Type B pancreatic cell (in vitro differentiated cells): ENCODE measurements around the gene SQSTM1. TPM values are rescaled to one million over a fixed set of nuclear protein-coding genes. Genes with fewer than 3 reads are reported as not detected.

ENCODE experiments used
- DNase-seq: peaks from one replicate; pipeline ENCODE4 v3.0.0; 2021; ENCODE audit warnings: mixed read lengths; ENCODE audit not compliant: unreplicated experiment; ENCODE audit errors: extremely low spot score
- H3K27ac Mint-ChIP-seq: 2 replicates; pipeline ENCODE4 v1.8.0; 2021; ENCODE audit warnings: mild to moderate bottlenecking, mixed read lengths
- H3K27me3 Mint-ChIP-seq: 2 replicates; pipeline ENCODE4 v1.8.0; 2021; ENCODE audit warnings: mixed read lengths
- H3K36me3 Mint-ChIP-seq: 2 replicates; pipeline ENCODE4 v1.8.0; 2021; ENCODE audit warnings: mixed read lengths
- H3K4me1 Mint-ChIP-seq: one replicate; pipeline ENCODE4 v1.8.0; 2021; ENCODE audit warnings: mixed read lengths; ENCODE audit not compliant: unreplicated experiment
- H3K4me3 Mint-ChIP-seq: 2 replicates; pipeline ENCODE4 v1.8.0; 2021; ENCODE audit warnings: mild to moderate bottlenecking, mixed read lengths
- H3K9me3 Mint-ChIP-seq: 2 replicates; pipeline ENCODE4 v1.8.0; 2021; ENCODE audit warnings: mixed read lengths
- CTCF ChIP-seq: fragments of 200-600 bp; sonication (generic); conservative IDR thresholded peaks from 2 replicates; pipeline ENCODE4 v1.5.0; 2021; ENCODE audit warnings: antibody characterized with exemption, mild to moderate bottlenecking
- total RNA-seq: library from RNA; stranded (reverse); gene quantifications from 2 replicates; pipeline ENCODE4 v1.2.1, GENCODE V29; 2021; ENCODE audit warnings: low replicate concordance

Gene SQSTM1
- total RNA-seq, 1 donor from 2014 or later, result 133 TPM

GRCh38 chr5:179875741-179876609 is 55.3 kb downstream of the SQSTM1 start:
- Mint-ChIP-seq H3K27ac (no peak overlapping the region), H3K36me3 (peaks cover 9% of the 10 kb centered on the region), H3K27me3 (no peaks in the 10 kb centered on the region), H3K4me3 (no peak overlapping the region), H3K4me1 (no peaks in the 10 kb centered on the region), H3K9me3 (no peaks in the 10 kb centered on the region)
- no peak for DNase-seq
- no peak for TF ChIP-seq CTCF

- Mint-ChIP-seq H3K27me3 (no peaks in the 10 kb centered on the region), H3K9me3 (no peaks in the 10 kb centered on the region), H3K27ac (no peak overlapping the region), H3K36me3 (peaks cover 14% of the 10 kb centered on the region), H3K4me1 (no peaks in the 10 kb centered on the region), H3K4me3 (no peak overlapping the region)
- TF ChIP-seq CTCF, result no peak
- DNase-seq, result no peak
These were observed 55.9 kb downstream of the SQSTM1 start for GRCh38 chr5:179876610-179876952.

GRCh38 chr5:179878222-179879002 is 57.7 kb downstream of the SQSTM1 start:
- no peak for TF ChIP-seq CTCF
- DNase-seq, result no peak
- Mint-ChIP-seq H3K4me1 (no peaks in the 10 kb centered on the region), H3K9me3 (peaks cover 3% of the 10 kb centered on the region), H3K4me3 (no peak overlapping the region), H3K36me3 (peaks cover 24% of the 10 kb centered on the region), H3K27me3 (no peaks in the 10 kb centered on the region), H3K27ac (no peak overlapping the region)

- H3K4me1 Mint-ChIP-seq, result no peaks in the 10 kb centered on the region
- H3K27ac Mint-ChIP-seq, result no peak overlapping the region
- H3K36me3 Mint-ChIP-seq, result peaks cover 31% of the 10 kb centered on the region
- H3K9me3 Mint-ChIP-seq, result peaks cover 8% of the 10 kb centered on the region
- H3K4me3 Mint-ChIP-seq, result no peak overlapping the region
- no peak for DNase-seq
- no peaks in the 10 kb centered on the region for H3K27me3 Mint-ChIP-seq
- TF ChIP-seq CTCF, result no peak
These were observed 58.4 kb downstream of the SQSTM1 start for GRCh38 chr5:179879003-179879689.

- H3K4me3 Mint-ChIP-seq, result no peak overlapping the region
- peaks cover 8% of the 10 kb centered on the region for H3K9me3 Mint-ChIP-seq
- peaks cover 36% of the 10 kb centered on the region for H3K36me3 Mint-ChIP-seq
- DNase-seq, result no peak
- TF ChIP-seq CTCF, result no peak
- no peak overlapping the region for H3K27ac Mint-ChIP-seq
- no peaks in the 10 kb centered on the region for H3K27me3 Mint-ChIP-seq
- no peaks in the 10 kb centered on the region for H3K4me1 Mint-ChIP-seq
These were observed 58.9 kb downstream of the SQSTM1 start for GRCh38 chr5:179879690-179880010.
